RPMI8226 (cell line): ENCODE data around the gene TMEM238.
"Not testable (repeated sequence)": the region's sequence is repeated elsewhere in the genome, so short reads cannot be mapped to it uniquely, and the experiment has no call there.

Experiments
- DNase-seq: peaks from one replicate; pipeline ENCODE4 v3.0.0-alpha.2; 2015

The TMEM238 gene

GRCh38 chr19:55336101-55336500 lies 48.0 kb downstream of the TMEM238 start:
- DNase-seq, result no peak

- DNase-seq, result no peak
Measured at GRCh38 chr19:55333870-55334269, 50.2 kb downstream of the TMEM238 start.

- DNase-seq, result not testable (repeated sequence)
Measured at GRCh38 chr19:55329791-55330190, 54.3 kb downstream of the TMEM238 start.
